A549 treated with AZD9567 at 1 μM for 4 hours (cell line): ENCODE measurements around the gene ZFPL1. TPM values are rescaled to one million over a fixed set of nuclear protein-coding genes. Genes with fewer than 3 reads are reported as not detected.

ENCODE experiments used
- total RNA-seq: library from RNA; stranded (reverse); fragments of 200-300 nt; extraction: Qiagen RNA extraction; gene quantifications from 5 replicates; pipeline ENCODE4 v1.2.3, GENCODE V29; 2022; ENCODE audit not compliant: insufficient read depth

Gene ZFPL1
- 36.2 to 60.8 TPM (median 37.2 TPM) in 5 replicates for total RNA-seq

DNA sequence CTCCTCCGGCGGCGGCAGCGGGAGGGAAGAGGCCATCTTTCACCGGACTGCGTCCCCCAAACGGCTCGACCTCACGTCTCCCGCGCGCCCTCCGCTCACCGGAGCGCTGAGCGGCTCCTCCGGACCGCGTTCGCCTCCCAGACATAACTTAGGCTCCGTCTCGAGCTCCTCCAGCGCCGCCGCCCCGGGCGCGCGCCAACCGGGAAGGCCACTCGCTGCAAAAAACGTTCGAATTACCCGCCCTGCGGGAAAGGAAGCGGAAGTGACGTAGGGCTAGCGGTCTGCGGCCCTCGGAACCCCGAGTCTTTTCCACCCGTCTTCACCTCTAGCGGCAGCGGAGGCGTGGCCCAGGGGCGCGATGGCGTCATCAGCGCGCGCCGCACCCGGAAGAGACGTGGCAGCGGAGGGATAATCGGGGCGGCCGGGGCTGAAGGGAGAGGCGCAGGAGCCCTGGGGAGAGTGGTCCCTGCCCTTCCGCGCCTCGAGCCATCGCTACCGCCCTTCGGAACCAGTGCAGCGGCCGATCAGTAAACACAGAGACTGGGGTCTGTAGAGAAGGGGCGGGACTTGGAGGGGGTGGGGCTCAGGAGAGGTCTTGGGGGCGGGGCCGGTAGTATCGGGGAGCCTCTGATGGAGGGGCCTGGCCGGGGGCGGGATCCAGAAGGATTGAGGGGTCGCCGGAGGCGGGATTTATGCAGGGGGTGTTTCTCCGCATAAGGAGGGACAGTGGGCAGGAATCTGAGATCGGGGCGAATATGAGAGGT, at the start of gene ZFPL1, which contains the start of gene CDCA5:
Gene ZFPL1, plus strand, starts transcription at position 389 of the 764 bp plus-strand sequence. CDS start 477 bp downstream, outside the sequence.
Gene CDCA5, minus strand, starts transcription at position 207 of the 764 bp plus-strand sequence. Its CDS starts 62 bp downstream, at position 145.

DNA sequence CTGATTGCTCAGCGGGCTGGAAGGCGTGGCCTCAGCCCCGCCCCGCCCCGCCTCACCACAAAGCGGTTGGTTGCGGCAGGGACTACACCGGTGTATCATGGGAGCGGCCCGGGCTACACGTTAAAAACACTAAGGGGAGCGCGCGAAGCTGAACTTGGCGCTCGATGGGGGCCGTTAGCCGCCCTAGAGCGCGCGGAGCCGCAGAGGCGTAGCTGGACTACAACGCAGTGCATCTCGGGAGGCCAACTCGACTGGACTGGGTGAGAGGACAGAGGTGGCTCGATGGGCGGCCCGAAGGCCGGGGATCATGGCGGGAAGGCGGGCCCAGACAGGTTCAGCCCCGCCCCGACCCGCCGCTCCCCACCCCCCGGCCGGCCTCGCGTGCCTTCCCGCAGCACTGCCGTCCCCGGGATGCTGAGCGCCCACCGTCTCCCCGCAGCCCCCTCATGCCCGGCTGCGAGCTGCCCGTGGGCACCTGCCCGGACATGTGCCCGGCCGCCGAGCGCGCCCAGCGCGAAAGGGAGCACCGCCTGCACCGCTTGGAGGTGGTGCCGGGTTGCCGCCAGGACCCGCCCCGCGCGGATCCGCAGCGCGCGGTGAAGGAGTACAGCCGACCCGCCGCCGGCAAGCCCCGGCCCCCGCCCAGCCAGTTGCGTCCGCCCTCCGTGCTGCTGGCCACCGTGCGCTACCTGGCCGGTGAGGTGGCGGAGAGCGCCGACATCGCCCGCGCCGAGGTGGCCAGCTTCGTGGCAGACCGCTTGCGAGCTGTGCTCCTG, 43.0 kb upstream of the ZFPL1 start, which contains the start of gene SAC3D1:
Gene SAC3D1, plus strand, starts transcription at position 364 of the 776 bp plus-strand sequence. Its CDS starts 83 bp downstream, at position 447.

DNA sequence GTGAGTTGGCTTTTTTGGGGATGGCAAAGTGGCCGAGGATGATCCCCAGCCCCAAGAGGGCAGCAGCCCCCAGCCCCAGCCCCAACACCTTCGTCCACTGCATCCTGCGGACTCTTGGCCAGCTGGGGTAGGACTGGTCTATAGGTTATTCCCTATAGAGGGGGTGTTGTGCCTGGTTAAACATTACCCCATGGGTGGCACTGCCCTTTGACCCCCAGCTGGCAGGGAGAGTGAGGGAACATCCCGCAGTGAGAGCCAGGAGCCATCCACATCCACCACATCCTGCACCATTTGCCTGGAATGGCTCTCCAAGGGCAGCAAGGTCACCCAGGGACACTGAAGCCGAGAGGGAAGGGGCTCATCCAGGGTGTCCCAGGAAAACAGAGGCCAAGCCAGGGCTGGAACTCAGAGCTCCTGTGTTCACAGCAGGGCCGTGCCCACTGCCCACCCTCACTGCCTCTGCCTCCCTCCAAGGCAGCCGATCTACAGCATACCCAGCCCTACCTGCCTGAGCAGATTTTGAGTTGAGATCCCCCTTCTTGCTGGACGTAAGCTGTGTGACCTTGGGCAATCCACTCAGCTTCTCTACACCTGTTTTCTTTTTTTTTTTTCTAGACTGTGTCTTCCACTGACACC, 25.5 kb upstream of the ZFPL1 start, which contains the start of gene NAALADL1:
Gene NAALADL1, minus strand, starts transcription at position 135 of the 636 bp plus-strand sequence. Its CDS starts 32 bp downstream, at position 103.

DNA sequence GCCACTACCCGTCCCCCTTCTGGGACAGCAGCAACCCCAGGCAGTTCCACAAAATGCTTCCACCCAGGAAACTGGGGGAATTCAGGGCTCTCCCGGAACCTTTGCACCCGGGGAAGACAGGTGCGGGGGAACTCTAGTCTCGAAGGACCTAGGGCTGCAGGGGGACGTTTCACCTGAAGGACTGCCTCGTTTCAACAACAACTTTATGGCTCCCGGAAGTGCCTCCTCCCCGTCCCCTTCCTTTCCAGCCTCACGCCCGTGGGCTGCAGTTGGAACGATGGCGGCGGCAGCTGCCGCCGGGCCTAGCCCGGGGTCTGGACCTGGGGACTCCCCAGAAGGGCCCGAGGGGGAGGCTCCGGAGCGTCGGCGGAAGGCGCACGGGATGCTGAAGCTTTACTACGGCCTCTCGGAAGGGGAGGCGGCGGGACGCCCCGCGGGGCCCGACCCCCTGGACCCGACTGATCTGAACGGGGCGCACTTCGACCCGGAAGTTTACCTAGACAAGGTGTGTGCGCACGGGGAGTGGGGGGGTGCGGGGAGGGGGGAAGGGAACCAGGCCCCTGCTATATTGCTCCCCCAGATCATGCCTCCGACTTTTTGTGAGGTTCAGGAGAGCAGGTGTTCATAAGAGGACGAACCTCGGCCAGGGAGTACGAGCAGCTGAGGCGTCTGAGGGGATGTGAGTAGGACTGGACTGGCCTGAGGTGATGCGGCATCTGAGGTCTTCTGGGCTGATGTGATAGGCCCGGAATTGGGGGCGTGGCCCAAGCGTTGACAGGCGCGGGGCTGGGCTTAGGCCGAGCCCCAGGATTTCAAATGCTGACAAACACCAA, 12.2 kb downstream of the ZFPL1 start, which contains the start of gene VPS51:
Gene VPS51, plus strand, starts transcription at position 241 of the 833 bp plus-strand sequence. Its CDS starts 37 bp downstream, at position 278.

DNA sequence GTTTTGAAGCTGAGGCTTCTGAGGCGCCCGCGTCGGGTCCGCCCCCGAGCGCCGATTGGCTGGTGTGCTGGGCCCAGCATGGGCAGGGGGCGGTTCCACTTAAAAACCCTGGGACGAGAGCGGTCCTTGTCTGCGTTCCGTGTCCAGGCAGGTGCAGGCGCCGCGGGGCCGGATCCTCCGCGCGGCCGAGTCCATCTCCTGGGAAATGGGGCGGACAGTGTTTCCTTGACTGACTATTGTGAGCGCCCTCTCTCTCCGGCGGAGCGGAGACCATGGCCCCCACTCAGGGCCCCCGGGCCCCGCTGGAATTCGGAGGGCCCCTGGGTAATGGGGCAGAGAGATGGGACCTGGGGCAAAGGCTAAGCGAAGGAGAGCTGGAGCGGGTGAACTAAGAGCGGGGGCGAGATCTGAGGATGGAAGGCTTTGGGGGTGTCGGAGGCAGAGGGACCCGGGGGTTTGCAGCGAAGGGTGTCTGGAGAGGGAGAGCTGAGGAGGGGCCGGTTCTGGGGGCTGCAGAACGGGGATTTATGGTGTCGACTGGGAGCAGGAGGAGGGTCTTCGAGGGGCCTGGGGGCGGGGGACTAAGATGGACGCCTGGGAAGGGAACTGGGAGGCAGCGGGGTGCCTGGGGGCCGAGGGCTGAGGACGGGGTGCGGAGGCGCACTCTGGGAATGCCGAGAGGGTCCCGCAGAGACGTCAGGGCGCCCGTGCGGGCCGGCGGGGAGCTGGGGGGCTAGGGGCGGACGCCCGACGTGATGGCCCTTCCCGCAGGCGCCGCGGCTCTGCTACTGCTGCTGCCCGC, 27.9 kb downstream of the ZFPL1 start, which contains the start of gene TM7SF2:
Gene TM7SF2, plus strand, starts transcription at position 129 of the 802 bp plus-strand sequence. Its CDS starts 144 bp downstream, at position 273.

DNA sequence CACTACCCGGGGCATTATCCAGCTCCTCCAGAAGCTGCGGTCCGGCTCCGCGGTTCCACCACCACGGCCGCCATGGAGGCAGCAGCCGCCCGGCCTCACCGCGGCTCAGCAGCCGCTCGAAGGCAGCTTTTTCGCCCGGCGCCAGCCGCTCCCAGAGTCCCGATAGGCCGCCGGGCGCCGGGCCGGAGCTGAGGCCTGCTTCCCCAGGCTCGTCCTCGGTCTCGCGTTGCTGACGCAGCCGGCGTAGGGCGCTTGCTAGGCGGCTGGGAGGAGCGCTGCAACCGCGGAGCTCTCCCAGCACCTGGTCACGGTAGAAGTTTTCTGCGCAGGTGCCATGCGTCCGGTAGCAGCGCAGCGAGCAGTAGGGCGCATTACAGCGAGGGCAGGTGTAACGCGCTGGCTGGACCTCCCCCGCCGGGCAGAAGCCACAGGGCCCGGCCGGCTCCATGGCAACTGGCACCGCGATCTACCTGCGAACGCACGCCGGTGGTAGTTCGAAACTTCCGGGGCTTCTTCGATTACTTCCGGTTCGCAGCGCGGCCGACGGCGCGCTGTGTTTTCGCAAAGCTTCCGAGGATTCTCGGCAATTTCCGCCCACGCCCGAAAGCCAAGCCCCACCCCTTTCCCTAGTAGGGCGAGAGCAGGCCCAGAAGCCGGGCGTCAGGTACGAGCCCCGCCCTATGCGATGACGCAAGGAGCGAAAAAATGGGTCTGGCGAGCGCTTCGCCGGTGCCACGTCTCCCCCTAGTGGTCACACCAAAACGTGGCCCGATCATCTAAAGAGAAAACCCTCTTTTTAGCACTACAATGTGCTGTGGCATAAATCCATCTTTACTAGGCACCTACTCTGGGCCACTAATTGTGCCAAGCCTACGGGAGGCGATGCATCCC, 33.4 kb downstream of the ZFPL1 start, which contains the start of gene ZNHIT2:
Gene ZNHIT2, minus strand, starts transcription at position 496 of the 891 bp plus-strand sequence. Its CDS starts 48 bp downstream, at position 448.

DNA sequence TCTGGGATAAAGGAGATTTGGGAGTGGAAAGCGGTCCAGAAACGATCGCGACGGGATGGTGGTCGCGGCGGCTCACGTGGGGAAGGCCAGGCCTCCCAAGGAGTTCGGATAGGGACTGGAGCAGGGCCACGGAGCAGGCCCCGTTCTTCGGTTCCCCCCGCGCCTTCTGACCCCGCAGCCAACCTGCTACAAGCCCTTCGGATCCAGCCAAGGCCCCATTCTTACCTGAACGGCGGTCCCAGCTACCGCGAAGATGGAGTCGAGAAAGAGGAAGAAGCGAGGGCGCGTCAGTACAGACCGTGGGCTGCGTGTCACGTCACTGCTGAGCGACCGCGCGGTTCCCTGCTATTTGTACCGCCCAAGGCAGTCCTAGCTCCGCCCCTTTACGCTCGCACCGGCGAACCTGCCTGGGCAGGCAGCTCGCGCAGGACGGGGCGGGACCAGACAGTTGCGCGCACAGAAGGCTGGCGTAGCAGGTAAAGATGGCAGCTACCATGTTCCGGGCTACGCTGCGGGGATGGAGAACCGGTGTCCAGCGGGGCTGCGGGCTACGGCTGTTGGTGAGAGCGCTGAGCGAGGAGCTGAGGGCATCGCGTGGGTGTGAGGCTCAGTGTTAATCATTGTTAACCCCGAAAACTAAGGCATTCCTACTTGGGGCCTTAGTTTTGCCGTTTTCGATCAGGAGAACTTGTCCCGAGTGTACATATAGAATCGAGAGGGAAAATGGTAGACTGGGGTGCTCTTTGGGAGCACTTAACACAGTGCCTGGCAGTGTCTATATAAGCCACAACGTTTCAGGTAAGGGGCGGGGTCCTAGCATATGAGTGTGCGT, 38.1 kb downstream of the ZFPL1 start, which contains the start of the genes FAU and MRPL49:
Gene FAU, minus strand, starts transcription at position 270 of the 832 bp plus-strand sequence. CDS start 321 bp downstream, outside the sequence.
Gene MRPL49, plus strand, starts transcription at position 457 of the 832 bp plus-strand sequence. Its CDS starts 26 bp downstream, at position 483.

DNA sequence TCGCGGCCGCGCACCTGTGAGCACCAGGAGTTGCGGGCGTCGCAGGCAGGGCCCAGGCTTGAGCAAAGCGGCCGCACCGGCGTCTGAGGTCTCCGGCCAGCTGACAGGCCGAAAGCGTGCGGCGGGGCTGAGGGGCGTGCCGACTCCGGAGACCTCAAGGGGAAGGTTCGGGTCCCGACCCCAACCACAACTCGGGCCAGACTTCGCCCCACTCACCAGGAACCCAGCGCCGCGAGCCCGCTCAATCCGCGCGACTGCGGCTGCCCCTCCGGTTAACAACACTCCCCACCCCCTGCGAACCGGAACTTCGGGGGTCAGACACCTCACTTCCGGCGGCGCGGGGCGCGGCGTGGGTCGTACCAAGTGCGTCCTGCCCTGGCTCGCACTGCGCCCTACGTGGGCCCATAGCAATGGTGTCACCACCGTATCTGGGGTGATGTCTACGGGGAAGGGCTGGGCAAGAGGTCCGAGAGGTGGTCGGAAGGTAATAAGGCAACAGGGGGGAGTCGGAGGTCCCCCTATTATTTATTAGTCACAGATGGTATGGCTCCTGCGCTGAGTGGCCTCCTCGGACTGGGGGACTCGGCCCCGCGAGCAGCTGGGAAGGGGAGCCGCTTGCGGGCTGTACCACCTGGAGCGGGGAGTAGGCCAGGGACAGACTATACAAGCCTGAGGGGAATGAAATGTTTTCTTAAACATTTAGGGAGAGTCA, 50.4 kb downstream of the ZFPL1 start, which contains the start of gene SYVN1:
Gene SYVN1, minus strand, starts transcription at position 280 of the 712 bp plus-strand sequence. CDS start 918 bp downstream, outside the sequence.

Other genes with a start within 250 kb of the ZFPL1 start
- gene CDC42BPG, start 239.6 kb upstream of the ZFPL1 start, total RNA-seq: 0.66 to 1.3 TPM (median 1.2 TPM) in 5 replicates
- 91.2 to 130 TPM (median 114 TPM) in 5 replicates for gene EHD1, start 205.6 kb upstream of the ZFPL1 start, total RNA-seq
- 8.4 to 25.0 TPM (median 22.0 TPM) in 5 replicates for gene ATG2A, start 167.0 kb upstream of the ZFPL1 start, total RNA-seq
- 3.9 to 9.0 TPM (median 4.9 TPM) in 5 replicates for gene PPP2R5B, start 159.5 kb upstream of the ZFPL1 start, total RNA-seq
- gene GPHA2, start 148.3 kb upstream of the ZFPL1 start, total RNA-seq: not detected in 5 replicates
- not detected in 5 replicates for gene MAJIN, start 112.1 kb upstream of the ZFPL1 start, total RNA-seq
- 0.32 to 0.72 TPM (median 0.56 TPM) in 4 of 5 replicates, not detected in the other for gene BATF2, start 87.3 kb upstream of the ZFPL1 start, total RNA-seq
- gene ARL2, start 70.1 kb upstream of the ZFPL1 start, total RNA-seq: 178 to 191 TPM (median 184 TPM) in 5 replicates
- 21.5 to 38.9 TPM (median 23.0 TPM) in 5 replicates for gene SNX15, start 56.8 kb upstream of the ZFPL1 start, total RNA-seq
- gene SAC3D1, start 43.0 kb upstream of the ZFPL1 start, total RNA-seq: 28.1 to 60.9 TPM (median 56.5 TPM) in 5 replicates
- gene NAALADL1, start 25.7 kb upstream of the ZFPL1 start, total RNA-seq: 0.10 to 0.11 TPM (median 0.10 TPM) in 3 of 5 replicates, not detected in the others
- gene CDCA5, start 182 bp upstream of the ZFPL1 start, total RNA-seq: 53.7 to 73.8 TPM (median 71.6 TPM) in 5 replicates
- 53.4 to 56.1 TPM (median 54.3 TPM) in 5 replicates for gene VPS51, start 12.0 kb downstream of the ZFPL1 start, total RNA-seq
- gene TM7SF2, start 27.6 kb downstream of the ZFPL1 start, total RNA-seq: 5.2 to 8.9 TPM (median 7.1 TPM) in 5 replicates
- 18.0 to 24.2 TPM (median 22.8 TPM) in 5 replicates for gene ZNHIT2, start 33.5 kb downstream of the ZFPL1 start, total RNA-seq
- gene FAU, start 37.9 kb downstream of the ZFPL1 start, total RNA-seq: 717 to 1,025 TPM (median 998 TPM) in 5 replicates
- 63.0 to 75.1 TPM (median 69.6 TPM) in 5 replicates for gene MRPL49, start 38.1 kb downstream of the ZFPL1 start, total RNA-seq
- gene SYVN1, start 50.3 kb downstream of the ZFPL1 start, total RNA-seq: 32.1 to 46.1 TPM (median 43.1 TPM) in 5 replicates
- gene SPDYC, start 86.0 kb downstream of the ZFPL1 start, total RNA-seq: not detected in 5 replicates
- gene CAPN1, start 97.7 kb downstream of the ZFPL1 start, total RNA-seq: 99.3 to 109 TPM (median 108 TPM) in 5 replicates
- 10.7 to 16.6 TPM (median 12.9 TPM) in 5 replicates for gene POLA2, start 177.7 kb downstream of the ZFPL1 start, total RNA-seq
- 15.9 to 20.4 TPM (median 17.2 TPM) in 5 replicates for gene CDC42EP2, start 230.6 kb downstream of the ZFPL1 start, total RNA-seq
- 39.2 to 41.2 TPM (median 40.8 TPM) in 5 replicates for gene DPF2, start 249.6 kb downstream of the ZFPL1 start, total RNA-seq